Thymus (tissue), 11 donors: Measurements from ENCODE around the gene TRAPPC12. TPM values are rescaled to one million over a fixed set of nuclear protein-coding genes. Genes with fewer than 3 reads are reported as not detected.

Source experiments
- DNase-seq, 9 donors: peaks; one replicate each; pipeline ENCODE4 v3.0.0-alpha.2; 2013; ENCODE audit warnings: low spot score in 9 of 9, low read depth in 6 of 9, missing footprints in 1 of 9
- H3K27ac ChIP-seq, 2 donors: one replicate each; pipeline ENCODE4 v1.5.1; 2013; ENCODE audit warnings: control low read depth in 1 of 2, low read depth in 1 of 2, low read length in 1 of 2, mild to moderate bottlenecking in 1 of 2, moderate library complexity in 1 of 2
- H3K27me3 ChIP-seq, 2 donors: one replicate each; pipeline ENCODE4 v1.5.1; 2013; ENCODE audit warnings: low read length in 1 of 2; ENCODE audit not compliant: control insufficient read depth in 2 of 2, insufficient read depth in 1 of 2
- H3K36me3 ChIP-seq, 2 donors: one replicate each; pipeline ENCODE4 v1.5.1; 2013; ENCODE audit warnings: low read length in 1 of 2, mild to moderate bottlenecking in 1 of 2, moderate library complexity in 1 of 2; ENCODE audit not compliant: control insufficient read depth in 2 of 2, insufficient read depth in 2 of 2
- H3K4me1 ChIP-seq, 2 donors: one replicate each; pipeline ENCODE4 v1.5.1; 2013; ENCODE audit warnings: low read length in 2 of 2; ENCODE audit not compliant: control insufficient read depth in 2 of 2, insufficient read depth in 2 of 2
- H3K4me3 ChIP-seq, 2 donors: one replicate each; pipeline ENCODE4 v1.5.1; 2013; ENCODE audit warnings: low read length in 2 of 2, control low read depth in 1 of 2, mild to moderate bottlenecking in 1 of 2
- H3K9me3 ChIP-seq, 2 donors: one replicate each; pipeline ENCODE4 v1.5.1; 2013; ENCODE audit warnings: low read length in 1 of 2, mild to moderate bottlenecking in 1 of 2; ENCODE audit not compliant: control insufficient read depth in 2 of 2, insufficient read depth in 1 of 2
- WGBS: extraction: QIAGEN DNeasy Blood & Tissue Kit; methylation state at CpG from one replicate; pipeline ENCODE4 v1.1.7; 2013; 5-methylcytosine and 5-hydroxymethylcytosine counted together
- polyA plus RNA-seq: library from polyadenylated mRNA; stranded (reverse); fragments of 200-250 nt; gene quantifications from one replicate; pipeline ENCODE4 v1.2.3, GENCODE V29; 2013
- total RNA-seq: library from RNA; stranded (reverse); fragments of 120-200 nt; gene quantifications from one replicate; pipeline ENCODE4 v1.2.4, GENCODE V29; 2013
- donor health status: healthy.

The TRAPPC12 gene
- total and polyA plus RNA-seq, 2 donors = 41.8 to 136 TPM

DNA sequence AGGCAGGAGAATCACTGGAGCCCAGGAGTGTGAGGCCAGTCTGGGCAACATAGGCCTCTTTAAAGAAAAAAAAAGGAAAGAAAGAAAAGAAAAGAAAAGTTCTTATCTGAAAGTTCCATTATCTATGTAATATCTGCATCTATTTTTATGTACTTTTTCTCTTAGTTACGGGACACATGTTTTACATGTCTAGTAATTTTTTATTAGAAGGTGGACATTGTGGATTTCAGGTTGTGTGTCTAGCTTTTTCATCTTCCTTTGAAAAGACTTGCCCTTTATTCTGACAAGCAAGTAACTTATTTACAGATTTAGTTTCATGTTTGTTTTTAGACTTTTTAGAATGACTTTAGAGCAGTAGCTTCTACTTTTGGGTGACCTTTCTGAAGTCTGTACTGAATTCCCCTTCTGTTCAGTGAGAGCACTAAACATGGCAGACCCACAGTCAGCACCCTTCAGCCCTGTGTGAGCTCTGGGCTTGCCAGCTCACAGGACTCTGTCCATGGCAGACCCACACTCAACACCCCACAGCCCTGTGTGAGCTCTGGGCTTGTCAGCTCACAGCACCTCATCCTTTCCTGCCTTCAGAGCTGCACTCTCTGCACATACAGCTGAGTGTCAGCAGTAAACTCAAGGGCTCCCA, 17.5 kb downstream of the TRAPPC12 start:
- WGBS = 99% methylated on average over 1 of the region's 1 CpG
- H3K36me3 ChIP-seq = peaks cover 31 to 42% of the 10 kb centered on the region in 2 donors

DNA sequence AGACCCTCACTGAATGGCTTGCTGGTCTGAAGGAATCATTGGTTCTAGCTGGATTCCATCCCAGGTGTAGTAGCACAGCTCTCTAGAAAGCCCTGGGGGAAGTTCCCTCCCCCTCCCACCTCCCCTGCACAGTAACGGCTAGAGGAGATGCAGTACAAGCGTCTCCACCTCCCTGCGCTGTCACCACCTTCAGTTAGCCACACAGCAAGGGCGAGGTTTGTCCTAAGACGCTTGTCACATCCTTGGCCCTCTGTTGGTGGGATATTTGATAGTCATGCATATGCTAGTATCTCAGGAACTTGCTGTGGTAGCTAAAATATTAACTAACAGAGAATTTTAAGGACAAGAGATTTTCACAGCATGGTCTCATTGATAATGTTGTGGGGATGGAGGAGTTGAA, 19.4 kb downstream of the TRAPPC12 start:
- Histone ChIP-seq H3K27ac (no peak overlapping the region), H3K4me3 (no peak overlapping the region), H3K4me1 (peaks cover 0 to 2% of the 10 kb centered on the region in 2 donors), H3K27me3 (no peaks in the 10 kb centered on the region), H3K9me3 (peaks cover 4 to 11% of the 10 kb centered on the region in 2 donors), H3K36me3 (peaks cover 27 to 47% of the 10 kb centered on the region in 2 donors)
- no peak for DNase-seq
- 95% methylated on average over 5 of the region's 5 CpGs for WGBS

More for the DNA sequence above, 17.5 kb downstream of the TRAPPC12 start:
- Histone ChIP-seq H3K27me3 (no peaks in the 10 kb centered on the region), H3K9me3 (peaks cover 4 to 11% of the 10 kb centered on the region in 2 donors), H3K27ac (no peak overlapping the region), H3K4me1 (peaks cover 0 to 2% of the 10 kb centered on the region in 2 donors), H3K4me3 (no peak overlapping the region)
- no peak for DNase-seq

DNA sequence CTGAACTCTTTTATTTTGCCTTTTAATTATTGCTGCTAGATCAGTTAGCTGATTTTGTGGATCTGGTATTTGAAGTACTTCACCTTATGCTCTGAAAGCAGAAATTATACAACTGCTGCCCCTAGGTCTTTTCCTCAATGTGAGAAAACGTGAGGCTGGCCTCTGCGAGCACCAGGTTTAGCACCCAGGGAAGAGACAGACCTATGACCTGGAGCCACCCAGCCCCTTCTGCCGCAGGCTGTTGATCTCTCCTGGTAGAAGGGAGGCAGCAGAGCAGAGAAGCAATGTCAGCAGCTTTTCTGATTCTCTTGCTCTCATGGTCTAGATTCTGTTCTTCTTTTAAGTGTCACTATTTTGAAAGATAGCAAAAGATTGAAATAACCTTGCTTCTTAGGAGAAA, 19.9 kb downstream of the TRAPPC12 start:
- peaks cover 2 to 11% of the 10 kb centered on the region in 2 donors for H3K9me3 ChIP-seq
- DNase-seq = no peak
- WGBS = 97% methylated on average over 3 of the region's 3 CpGs
- H3K4me3 ChIP-seq = no peak overlapping the region
- no peak overlapping the region for H3K27ac ChIP-seq
- H3K27me3 ChIP-seq = no peaks in the 10 kb centered on the region
- H3K4me1 ChIP-seq = peaks cover 0 to 2% of the 10 kb centered on the region in 2 donors
- H3K36me3 ChIP-seq = peaks cover 22 to 45% of the 10 kb centered on the region in 2 donors

DNA sequence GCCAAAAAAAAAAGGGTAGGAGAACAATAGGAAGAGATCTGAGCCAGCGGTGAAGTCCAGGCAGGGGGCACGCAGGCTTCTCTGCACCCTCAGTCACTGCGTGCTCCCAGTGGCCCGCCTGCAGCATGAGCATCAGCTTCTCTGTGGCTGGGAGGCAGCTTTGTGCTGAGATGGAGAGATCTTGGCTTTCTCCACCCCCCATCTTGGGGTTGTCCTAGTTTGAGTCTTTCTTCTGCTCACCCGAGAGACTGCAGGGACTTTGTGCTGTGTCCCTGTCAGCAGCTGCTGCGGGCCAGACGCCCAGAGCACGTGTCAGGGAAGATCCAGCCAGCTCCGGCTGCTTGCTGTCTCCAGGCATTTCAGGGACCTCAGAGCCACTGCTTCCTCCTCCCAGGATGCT, 20.3 kb downstream of the TRAPPC12 start:
- no peak for DNase-seq
- Histone ChIP-seq H3K27ac (no peak overlapping the region), H3K9me3 (peaks cover 2 to 11% of the 10 kb centered on the region in 2 donors), H3K4me3 (no peak overlapping the region), H3K27me3 (no peaks in the 10 kb centered on the region), H3K36me3 (peaks cover 20 to 47% of the 10 kb centered on the region in 2 donors), H3K4me1 (peaks cover 0 to 2% of the 10 kb centered on the region in 2 donors)
- WGBS = 94% methylated on average over 9 of the region's 9 CpGs

DNA sequence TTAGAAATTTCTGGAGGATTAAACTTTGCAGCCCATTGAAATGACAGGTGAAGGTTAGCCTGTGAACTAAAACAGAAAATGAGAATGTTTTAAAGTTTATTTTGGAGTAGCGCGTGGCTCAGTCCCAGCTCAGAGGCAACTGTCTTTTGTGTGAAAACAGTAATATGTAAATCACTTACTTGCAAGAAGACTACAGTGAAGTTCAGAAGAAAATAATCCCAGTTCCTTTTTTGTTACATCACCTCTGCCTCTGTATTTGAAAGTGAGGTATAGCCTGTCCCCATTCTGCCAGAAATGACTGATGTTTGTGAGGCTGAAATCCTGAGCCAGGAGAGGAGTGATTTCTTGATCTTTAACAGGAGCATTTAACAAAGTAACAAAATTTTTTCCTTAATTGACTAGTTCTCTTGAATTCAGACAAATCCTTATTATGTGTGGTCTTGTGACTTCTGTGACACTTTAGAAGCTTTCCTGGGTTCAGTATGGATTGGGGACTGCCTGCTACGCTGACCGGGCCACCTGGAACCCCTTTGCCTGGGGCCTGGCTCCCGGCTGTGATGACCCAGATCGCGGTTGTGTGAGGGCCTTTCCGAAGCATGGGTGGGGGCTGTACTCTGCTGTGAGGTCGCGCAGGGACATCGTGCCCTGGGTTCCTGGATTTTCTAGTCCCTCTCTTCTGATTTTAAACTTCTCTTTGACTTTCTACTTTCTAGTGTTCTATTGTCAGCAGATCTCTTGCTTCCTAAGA, 24.3 kb downstream of the TRAPPC12 start:
- Histone ChIP-seq H3K4me1 (no peaks in the 10 kb centered on the region), H3K27me3 (no peaks in the 10 kb centered on the region), H3K36me3 (peaks cover 16 to 42% of the 10 kb centered on the region in 2 donors), H3K4me3 (no peak overlapping the region), H3K27ac (peak overlapping the region in 1 of 2 donors; percentile 9), H3K9me3 (no peaks in the 10 kb centered on the region)
- no peak for DNase-seq
- WGBS = 96% methylated on average over 11 of the region's 11 CpGs

DNA sequence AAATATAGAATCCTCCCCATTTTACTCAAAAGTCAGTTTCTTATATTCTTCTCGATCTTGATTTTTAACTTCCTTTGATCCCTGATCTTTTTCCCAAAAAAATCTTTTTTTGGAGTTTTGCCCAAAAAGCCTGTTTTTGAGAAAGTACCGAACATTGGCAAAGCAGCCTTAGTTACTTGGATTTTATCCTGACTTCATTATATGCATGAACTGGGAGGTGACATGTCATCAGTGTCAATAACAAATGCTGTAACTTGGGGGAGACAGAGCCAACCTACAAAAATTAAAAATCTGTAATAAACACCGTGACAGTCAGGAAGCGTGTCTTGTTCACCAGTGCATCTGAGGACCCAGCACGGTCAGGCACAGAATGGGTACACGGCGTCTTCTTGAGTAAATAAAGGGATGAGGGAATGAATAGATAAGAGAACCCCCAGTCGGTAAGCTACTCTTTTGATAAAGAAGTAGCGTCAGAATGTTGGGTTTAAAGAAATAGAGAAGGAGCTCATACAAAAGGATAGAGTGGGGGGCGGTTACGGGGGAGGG, 24.9 kb downstream of the TRAPPC12 start:
- Histone ChIP-seq H3K4me1 (no peaks in the 10 kb centered on the region), H3K36me3 (peaks cover 18 to 41% of the 10 kb centered on the region in 2 donors), H3K27me3 (no peaks in the 10 kb centered on the region), H3K27ac (no peak overlapping the region), H3K4me3 (no peak overlapping the region), H3K9me3 (no peaks in the 10 kb centered on the region)
- no peak for DNase-seq
- WGBS = 95% methylated on average over 11 of the region's 11 CpGs

DNA sequence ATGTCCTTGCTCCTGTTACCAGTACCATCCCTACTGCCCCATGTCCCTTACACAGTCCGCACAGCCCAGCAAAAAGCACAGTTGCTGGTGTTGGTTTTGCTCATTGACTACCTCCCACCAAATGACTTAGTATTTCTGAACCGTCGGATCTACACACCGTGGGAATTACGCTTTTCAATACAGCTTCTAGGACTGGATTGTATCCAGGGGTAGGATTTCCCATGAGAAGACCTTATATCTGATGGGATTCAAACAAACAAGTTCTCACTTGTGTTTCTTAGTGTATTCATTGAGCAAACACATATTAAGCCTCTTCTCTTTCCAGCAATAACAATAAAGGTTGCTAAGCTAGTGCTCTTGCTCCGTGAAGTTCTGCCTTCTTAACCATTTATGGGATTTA, 25.8 kb downstream of the TRAPPC12 start:
- no peak for DNase-seq
- Histone ChIP-seq H3K4me1 (no peaks in the 10 kb centered on the region), H3K27me3 (no peaks in the 10 kb centered on the region), H3K36me3 (peaks cover 11 to 37% of the 10 kb centered on the region in 2 donors), H3K27ac (peak overlapping the region in 1 of 2 donors; percentile 50), H3K4me3 (no peak overlapping the region), H3K9me3 (no peaks in the 10 kb centered on the region)
- WGBS = 97% methylated on average over 6 of the region's 6 CpGs

DNA sequence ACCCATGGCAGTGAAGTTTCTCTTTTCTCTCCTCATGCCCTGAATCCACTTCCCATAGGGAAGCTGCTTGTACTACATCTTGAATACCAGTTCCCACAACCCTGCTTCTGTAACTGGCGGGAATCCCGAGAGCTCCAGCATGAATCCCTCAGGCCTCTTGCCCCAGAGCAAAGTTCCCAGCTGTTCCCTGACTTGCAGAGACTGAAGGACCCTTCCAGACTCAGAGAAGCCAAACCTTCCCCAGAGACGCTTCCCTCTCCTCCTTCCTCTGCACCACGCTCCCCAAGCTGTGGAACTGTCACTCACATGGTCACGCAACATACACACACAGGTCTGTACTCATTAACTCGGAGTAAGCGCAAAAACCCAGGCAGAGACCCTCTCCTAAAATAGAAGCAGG, 26.4 kb downstream of the TRAPPC12 start:
- DNase-seq = no peak
- WGBS = 94% methylated on average over 7 of the region's 7 CpGs
- Histone ChIP-seq H3K4me3 (no peak overlapping the region), H3K4me1 (no peaks in the 10 kb centered on the region), H3K27ac (peak overlapping the region in 1 of 2 donors; percentile 50), H3K36me3 (peaks cover 6 to 31% of the 10 kb centered on the region in 2 donors), H3K9me3 (no peaks in the 10 kb centered on the region), H3K27me3 (no peaks in the 10 kb centered on the region)

DNA sequence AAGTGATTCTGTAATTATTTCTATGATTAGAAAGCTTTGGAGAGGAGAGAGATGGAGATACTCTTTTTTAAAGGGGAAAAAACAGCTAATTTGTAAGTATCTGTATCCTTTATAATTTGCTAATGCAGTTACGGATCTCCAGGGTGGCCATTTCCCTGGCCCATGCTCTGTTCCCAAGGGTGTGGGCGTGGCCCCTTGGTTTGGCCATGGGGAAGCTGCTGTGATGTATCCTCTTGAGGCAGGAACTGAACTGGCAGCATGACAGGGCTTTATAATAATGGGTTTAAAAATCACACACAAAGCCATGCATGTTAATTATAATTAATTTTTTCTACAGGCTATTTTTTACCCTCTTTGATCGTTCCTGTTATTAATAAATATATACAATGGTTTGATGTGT, 27.0 kb downstream of the TRAPPC12 start:
- Histone ChIP-seq H3K36me3 (peaks cover 6 to 29% of the 10 kb centered on the region in 2 donors), H3K27me3 (no peaks in the 10 kb centered on the region), H3K4me1 (no peaks in the 10 kb centered on the region), H3K9me3 (no peaks in the 10 kb centered on the region), H3K27ac (no peak overlapping the region), H3K4me3 (no peak overlapping the region)
- no peak for DNase-seq
- WGBS = 93% methylated on average over 3 of the region's 3 CpGs
